Peyer's patch (tissue), 4 donors: ENCODE results near the gene ANXA2.
"Not testable (repeated sequence)": the region's sequence is repeated elsewhere in the genome, so short reads cannot be mapped to it uniquely, and the experiment has no call there.

Experiments
- CTCF ChIP-seq, 6 experiments: fragments of 450-650 bp in 4 of 6; fragments of 200-600 bp in 2 of 6; sonication (generic) in 1 of 6; IDR thresholded peaks; one replicate each; pipeline ENCODE4 v1.5.1; 2017 to 2019; ENCODE audit warnings: antibody characterized with exemption in 6 of 6, mild to moderate bottlenecking in 3 of 6, moderate library complexity in 1 of 6
- POLR2A ChIP-seq, 2 donors: fragments of 450-650 bp; IDR thresholded peaks; one replicate each; pipeline ENCODE4 v1.5.1; 2017; ENCODE audit warnings: antibody characterized with exemption in 2 of 2, mild to moderate bottlenecking in 2 of 2, moderate library complexity in 2 of 2

- not testable (repeated sequence) for TF ChIP-seq POLR2A, CTCF (IDR thresholded peaks at IDR 0.05)
Measured at GRCh38 chr15:60404351-60404750, 6.6 kb upstream of the ANXA2 start.
